Mesendoderm (in vitro differentiated cells): ENCODE measurements around the gene TRAF5.
"Not testable (repeated sequence)": the region's sequence is repeated elsewhere in the genome, so short reads cannot be mapped to it uniquely, and the experiment has no call there.

Experiments used
- DNase-seq: peaks from one replicate; pipeline ENCODE4 v3.0.0; 2013
- H2AK5ac ChIP-seq: 2 replicates; pipeline ENCODE4 v1.6.1; 2013; ENCODE audit warnings: low read length, inconsistent platforms
- H2BK120ac ChIP-seq: 2 replicates; pipeline ENCODE4 v1.6.1; 2013; ENCODE audit warnings: low read depth, mild to moderate bottlenecking, low read length, moderate library complexity, mixed read lengths
- H2BK15ac ChIP-seq: replicated peaks from 2 replicates; pipeline ENCODE4 v1.6.1; 2013; ENCODE audit warnings: low read depth, mild to moderate bottlenecking, moderate library complexity
- H2BK5ac ChIP-seq: 2 replicates; pipeline ENCODE4 v1.6.1; 2013; ENCODE audit warnings: low read length, inconsistent platforms
- H3K18ac ChIP-seq: 2 replicates; pipeline ENCODE4 v1.6.1; 2013; ENCODE audit warnings: mild to moderate bottlenecking, low read length, mixed read lengths
- H3K23ac ChIP-seq: one replicate; pipeline ENCODE4 v1.6.1; 2013; ENCODE audit warnings: low read length
- H3K27ac ChIP-seq: 2 replicates; pipeline ENCODE4 v1.5.1; 2013; ENCODE audit warnings: low read depth, mild to moderate bottlenecking, inconsistent platforms, low read length, moderate library complexity
- H3K27me3 ChIP-seq: 2 replicates; pipeline ENCODE4 v1.6.1; 2013; ENCODE audit warnings: low read length, control low read depth, mild to moderate bottlenecking, inconsistent platforms; ENCODE audit not compliant: insufficient read depth, poor library complexity
- H3K36me3 ChIP-seq: 2 replicates; pipeline ENCODE4 v1.6.1; 2013; ENCODE audit warnings: low read length, inconsistent platforms; ENCODE audit not compliant: control insufficient read depth, insufficient read depth
- H3K4ac ChIP-seq: one replicate; pipeline ENCODE4 v1.6.1; 2013; ENCODE audit warnings: low read depth, mild to moderate bottlenecking, low read length, moderate library complexity
- H3K4me1 ChIP-seq: 2 replicates; pipeline ENCODE4 v1.6.1; 2013; ENCODE audit warnings: low read depth, low read length, inconsistent platforms; ENCODE audit not compliant: control insufficient read depth
- H3K4me2 ChIP-seq: 2 replicates; pipeline ENCODE4 v1.6.1; 2013; ENCODE audit warnings: low read length
- H3K4me3 ChIP-seq: 2 replicates; pipeline ENCODE4 v1.5.1; 2013; ENCODE audit warnings: mild to moderate bottlenecking, low read length
- H3K56ac ChIP-seq: one replicate; pipeline ENCODE4 v1.6.1; 2013; ENCODE audit warnings: low read length
- H3K79me1 ChIP-seq: 2 replicates; pipeline ENCODE4 v1.6.1; 2013; ENCODE audit warnings: low read length, inconsistent platforms
- H3K79me2 ChIP-seq: 2 replicates; pipeline ENCODE4 v1.6.1; 2013; ENCODE audit warnings: mild to moderate bottlenecking, low read length; ENCODE audit not compliant: control insufficient read depth, insufficient read depth
- H3K9ac ChIP-seq: 2 replicates; pipeline ENCODE4 v1.6.1; 2013; ENCODE audit warnings: low read length, inconsistent platforms
- H4K5ac ChIP-seq: one replicate; pipeline ENCODE4 v1.6.1; 2013; ENCODE audit warnings: low read length
- H4K8ac ChIP-seq: one replicate; pipeline ENCODE4 v1.6.1; 2013; ENCODE audit warnings: low read depth, mild to moderate bottlenecking, control low read depth, low read length, moderate library complexity
- WGBS: extraction: QIAGEN DNeasy Blood & Tissue Kit; methylation state at CpG from one replicate; pipeline ENCODE4 v1.1.7; 2013; ENCODE audit warnings: low lambda C conversion rate, missing lambda C conversion rate; ENCODE audit not compliant: insufficient coverage; ENCODE audit errors: extremely low coverage; 5-methylcytosine and 5-hydroxymethylcytosine counted together

Gene TRAF5

GRCh38 chr1:211398266-211398930 is 71.8 kb downstream of the TRAF5 start:
- Histone ChIP-seq H3K56ac (peak overlapping the region; percentile 66), H3K27ac (peak overlapping the region; percentile 60), H3K79me2 (peaks cover 33% of the 10 kb centered on the region), H3K18ac (peak overlapping the region; percentile 87), H2BK5ac (peak overlapping the region; percentile 77), H3K4ac (peak overlapping the region; percentile 81), H2BK120ac (peak overlapping the region; percentile 54)
- peak; percentile 82 for DNase-seq
- H2AK5ac ChIP-seq, H4K8ac ChIP-seq, H3K4me2 ChIP-seq, H3K23ac ChIP-seq, H4K5ac ChIP-seq, H3K9ac ChIP-seq, H2BK15ac ChIP-seq, H3K27me3 ChIP-seq, H3K79me1 ChIP-seq, H3K4me3 ChIP-seq, H3K4me1 ChIP-seq, H3K36me3 ChIP-seq: not testable (repeated sequence)
- no CpG with 5 or more reads among the region's 13 CpGs for WGBS

DNA sequence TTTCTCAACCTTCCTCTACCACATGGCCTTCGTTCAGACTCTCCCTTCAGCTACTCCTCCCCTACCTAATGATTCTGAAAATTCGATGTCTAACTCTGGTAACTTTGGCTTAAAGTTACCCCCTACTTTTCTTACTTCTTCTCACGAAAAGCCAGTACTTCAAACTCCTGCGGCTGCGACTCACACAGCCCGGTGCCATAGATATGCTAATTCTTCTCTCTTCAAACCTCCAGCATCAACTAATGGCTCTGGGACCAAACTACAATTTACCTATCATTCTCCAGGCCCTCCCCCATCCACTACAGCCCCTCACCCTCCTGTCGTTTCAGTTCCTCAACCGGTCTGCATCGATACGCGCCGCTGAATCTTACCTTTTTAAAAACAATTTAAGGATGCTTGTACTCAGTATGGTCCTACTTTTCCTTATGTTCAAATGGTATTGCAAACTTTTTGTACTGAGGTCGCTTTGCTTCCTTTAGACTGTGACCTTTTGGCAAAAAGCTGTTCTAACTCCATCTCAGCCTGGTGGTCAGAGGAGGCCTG is 73.3 kb downstream of the TRAF5 start:
- Histone ChIP-seq H3K79me2 (peaks cover 38% of the 10 kb centered on the region), H3K4me2 (peak overlapping the region; percentile 40), H3K9ac (peak overlapping the region; percentile 79), H2BK5ac (peak overlapping the region; percentile 96), H3K56ac (peak overlapping the region; percentile 92), H3K18ac (peak overlapping the region; percentile 99), H3K4ac (peak overlapping the region; percentile 55), H3K23ac (peak overlapping the region; percentile 59), H3K27ac (peak overlapping the region; percentile 81), H2BK120ac (peak overlapping the region; percentile 61), H3K4me3 (peak overlapping the region; percentile 81)
- not testable (repeated sequence) for H4K5ac ChIP-seq, H2BK15ac ChIP-seq, H3K79me1 ChIP-seq, H2AK5ac ChIP-seq, H4K8ac ChIP-seq, H3K27me3 ChIP-seq, H3K4me1 ChIP-seq, H3K36me3 ChIP-seq
- no CpG with 5 or more reads among the region's 13 CpGs for WGBS
- peak; percentile 82 for DNase-seq

- not testable (repeated sequence) for H2AK5ac ChIP-seq, H4K8ac ChIP-seq, H3K4me2 ChIP-seq, H3K18ac ChIP-seq, H3K79me1 ChIP-seq, DNase-seq, H3K4me3 ChIP-seq, H3K9ac ChIP-seq, H4K5ac ChIP-seq, H2BK15ac ChIP-seq, H3K23ac ChIP-seq, H3K27ac ChIP-seq, H3K4ac ChIP-seq, H3K4me1 ChIP-seq, H3K27me3 ChIP-seq, H2BK120ac ChIP-seq, H3K56ac ChIP-seq, H2BK5ac ChIP-seq, H3K36me3 ChIP-seq
- WGBS, result no CpG with 5 or more reads among the region's 1 CpG
- peaks cover 42% of the 10 kb centered on the region for H3K79me2 ChIP-seq
These were observed 75.1 kb downstream of the TRAF5 start for GRCh38 chr1:211401751-211402150.

GRCh38 chr1:211406086-211406485 is 79.5 kb downstream of the TRAF5 start:
- H3K4me1 ChIP-seq, H3K27me3 ChIP-seq, H2AK5ac ChIP-seq, H3K9ac ChIP-seq, H3K23ac ChIP-seq, H4K8ac ChIP-seq, H2BK5ac ChIP-seq, H3K27ac ChIP-seq, H4K5ac ChIP-seq, H2BK15ac ChIP-seq, H2BK120ac ChIP-seq, H3K36me3 ChIP-seq, H3K18ac ChIP-seq, H3K4me2 ChIP-seq, H3K4me3 ChIP-seq, H3K56ac ChIP-seq, H3K79me1 ChIP-seq, DNase-seq, H3K4ac ChIP-seq: not testable (repeated sequence)
- WGBS, result no CpG with 5 or more reads among the region's 3 CpGs
- peaks cover 46% of the 10 kb centered on the region for H3K79me2 ChIP-seq

DNA sequence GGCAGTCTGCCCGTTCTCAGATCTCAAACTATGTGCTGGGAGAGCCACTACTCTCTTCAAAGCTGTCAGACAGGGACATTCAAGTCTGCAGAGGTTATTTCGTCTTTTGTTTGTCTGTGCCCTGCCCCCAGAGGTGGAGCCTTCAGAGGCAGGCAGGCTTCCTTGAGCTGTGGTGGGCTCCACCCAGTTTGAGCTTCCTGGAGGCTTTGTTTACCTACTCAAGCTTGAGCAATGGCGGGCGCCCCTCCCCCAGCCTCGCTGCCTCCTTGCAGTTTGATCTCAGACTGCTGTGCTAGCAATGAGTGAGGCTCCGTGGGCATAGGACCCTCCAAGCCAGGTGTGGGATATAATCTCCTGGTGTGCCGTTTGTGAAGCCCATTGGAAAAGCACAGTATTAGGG is 81.1 kb downstream of the TRAF5 start:
- not testable (repeated sequence) for H2BK15ac ChIP-seq, H3K36me3 ChIP-seq, H3K4me3 ChIP-seq, H3K27ac ChIP-seq, H3K56ac ChIP-seq, H2AK5ac ChIP-seq, H2BK5ac ChIP-seq, H4K8ac ChIP-seq, H3K23ac ChIP-seq, DNase-seq, H3K79me1 ChIP-seq, H3K4me1 ChIP-seq, H4K5ac ChIP-seq, H2BK120ac ChIP-seq, H3K4ac ChIP-seq, H3K4me2 ChIP-seq, H3K9ac ChIP-seq, H3K18ac ChIP-seq, H3K27me3 ChIP-seq
- H3K79me2 ChIP-seq, result peaks cover 40% of the 10 kb centered on the region
- WGBS, result no CpG with 5 or more reads among the region's 7 CpGs

GRCh38 chr1:211411639-211412038 is 85.0 kb downstream of the TRAF5 start:
- peaks cover 37% of the 10 kb centered on the region for H3K79me2 ChIP-seq
- H3K23ac ChIP-seq, result no peak overlapping the region
- no peak overlapping the region for H2AK5ac ChIP-seq
- no peak for DNase-seq
- no peak overlapping the region for H3K18ac ChIP-seq
- H3K9ac ChIP-seq, result no peak overlapping the region
- H2BK5ac ChIP-seq, result no peak overlapping the region
- H3K4ac ChIP-seq, result no peak overlapping the region
- H3K27me3 ChIP-seq, result no peaks in the 10 kb centered on the region
- no peaks in the 10 kb centered on the region for H3K36me3 ChIP-seq
- no peak overlapping the region for H3K4me3 ChIP-seq
- H4K5ac ChIP-seq, result no peak overlapping the region
- no peak overlapping the region for H3K27ac ChIP-seq
- H4K8ac ChIP-seq, result no peak overlapping the region
- no peaks in the 10 kb centered on the region for H3K4me1 ChIP-seq
- no peak overlapping the region for H2BK120ac ChIP-seq
- no CpG with 5 or more reads among the region's 3 CpGs for WGBS
- no peak overlapping the region for H3K4me2 ChIP-seq
- H3K56ac ChIP-seq, result no peak overlapping the region
- no peak overlapping the region for H2BK15ac ChIP-seq
- peaks cover 2% of the 10 kb centered on the region for H3K79me1 ChIP-seq
